ENCODE measurements around the gene CRTC1.
"Not testable (repeated sequence)": the region's sequence is repeated elsewhere in the genome, so short reads cannot be mapped to it uniquely, and the experiment has no call there.

CRTC1 gene

DNA sequence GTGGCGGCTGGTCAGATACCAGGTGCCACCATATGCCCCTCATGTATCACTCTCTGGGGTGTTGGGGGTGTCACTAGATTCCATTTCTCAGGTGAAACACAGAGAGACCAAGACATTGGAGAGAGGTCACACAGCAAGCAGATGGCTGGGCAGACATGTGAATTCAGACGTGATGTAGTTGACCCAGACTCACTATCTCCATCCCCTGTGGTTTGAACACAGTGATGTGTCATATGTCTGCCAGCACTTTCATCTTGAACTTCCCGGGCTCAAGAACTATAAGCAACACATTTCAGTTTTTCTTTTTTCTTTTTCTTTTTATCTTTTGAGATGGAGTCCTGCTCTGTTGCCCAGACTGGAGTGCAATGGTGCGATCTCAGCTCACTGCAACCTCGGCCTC is 132.2 kb downstream of the CRTC1 start:
- no peak for DNase-seq

DNA sequence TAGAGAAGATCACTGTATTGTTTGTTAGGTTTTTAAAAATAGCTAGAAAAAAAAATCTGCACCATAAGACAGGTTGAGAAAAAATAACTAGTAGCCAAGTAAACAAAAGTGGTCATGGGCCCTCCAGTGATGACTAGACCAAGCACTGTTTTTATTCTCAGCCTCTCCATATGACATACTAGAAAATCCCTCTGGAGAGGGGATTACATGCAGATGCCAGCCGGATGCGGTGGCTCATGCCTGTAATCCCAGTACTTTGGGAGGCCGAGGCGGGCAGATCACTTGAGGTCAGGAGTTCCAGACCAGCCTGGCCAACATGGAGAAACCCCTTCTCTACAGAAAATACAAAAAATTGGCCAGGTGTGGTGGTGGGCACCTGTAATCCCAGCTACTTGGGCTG is 133.2 kb downstream of the CRTC1 start:
- not testable (repeated sequence) for DNase-seq

DNA sequence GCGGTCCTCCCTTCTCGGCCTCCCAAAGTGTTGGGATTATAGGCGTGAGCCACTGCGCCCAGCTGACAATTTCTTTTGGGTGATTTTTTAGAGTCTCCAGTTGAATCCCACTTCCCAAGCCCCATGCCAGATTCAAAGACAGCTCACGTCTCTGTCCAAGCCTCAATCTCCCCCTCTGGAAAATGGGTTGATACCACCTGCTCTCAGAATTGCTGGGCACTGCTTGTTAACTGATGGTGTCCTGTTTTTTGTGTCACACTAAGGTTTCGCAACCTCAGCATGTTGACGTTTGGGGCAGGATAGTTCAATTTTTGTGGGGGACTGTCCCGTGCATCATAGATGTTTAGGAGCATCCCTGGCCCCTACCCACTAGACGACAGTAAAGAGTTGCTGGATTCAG is 134.1 kb downstream of the CRTC1 start:
- no peak for DNase-seq

DNA sequence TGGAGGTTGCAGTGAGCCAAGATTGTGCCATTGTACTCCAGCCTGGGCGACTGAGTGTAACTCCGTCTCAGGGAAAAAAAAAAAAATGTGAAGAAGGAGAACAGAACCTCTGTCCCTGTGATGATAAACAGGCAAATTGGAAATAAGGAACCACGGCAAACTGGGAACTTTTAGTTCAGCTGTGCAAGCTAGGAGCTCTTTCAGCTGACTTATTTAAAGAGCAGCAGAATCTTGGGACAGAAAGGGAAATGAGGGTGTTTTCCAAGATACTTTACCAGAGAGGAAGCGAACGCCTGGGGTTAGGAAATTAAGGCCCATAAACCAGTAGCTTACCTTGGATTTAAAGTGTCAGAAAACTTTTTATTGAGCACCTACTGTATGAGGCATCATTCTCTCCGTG is 145.3 kb downstream of the CRTC1 start:
- no peak for DNase-seq

DNA sequence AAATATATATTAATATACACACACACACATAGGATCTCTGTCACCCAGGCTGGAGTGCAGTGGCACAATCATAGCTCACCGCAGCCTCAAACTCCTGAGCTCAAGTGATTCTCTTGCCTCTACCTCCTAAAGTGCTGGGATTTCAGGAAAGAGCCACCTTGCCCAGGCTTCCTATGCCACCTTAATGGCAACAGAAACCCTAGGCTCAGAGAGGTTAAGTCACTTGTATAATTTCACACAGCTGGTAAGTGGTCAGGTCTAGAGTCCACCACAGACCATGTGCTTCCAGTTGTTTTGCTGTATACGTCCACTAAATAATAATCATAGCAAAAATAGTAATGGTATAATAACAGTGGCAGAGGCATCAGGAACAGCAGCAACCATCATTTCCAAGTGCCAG is 147.0 kb downstream of the CRTC1 start:
- DNase-seq: no peak

DNA sequence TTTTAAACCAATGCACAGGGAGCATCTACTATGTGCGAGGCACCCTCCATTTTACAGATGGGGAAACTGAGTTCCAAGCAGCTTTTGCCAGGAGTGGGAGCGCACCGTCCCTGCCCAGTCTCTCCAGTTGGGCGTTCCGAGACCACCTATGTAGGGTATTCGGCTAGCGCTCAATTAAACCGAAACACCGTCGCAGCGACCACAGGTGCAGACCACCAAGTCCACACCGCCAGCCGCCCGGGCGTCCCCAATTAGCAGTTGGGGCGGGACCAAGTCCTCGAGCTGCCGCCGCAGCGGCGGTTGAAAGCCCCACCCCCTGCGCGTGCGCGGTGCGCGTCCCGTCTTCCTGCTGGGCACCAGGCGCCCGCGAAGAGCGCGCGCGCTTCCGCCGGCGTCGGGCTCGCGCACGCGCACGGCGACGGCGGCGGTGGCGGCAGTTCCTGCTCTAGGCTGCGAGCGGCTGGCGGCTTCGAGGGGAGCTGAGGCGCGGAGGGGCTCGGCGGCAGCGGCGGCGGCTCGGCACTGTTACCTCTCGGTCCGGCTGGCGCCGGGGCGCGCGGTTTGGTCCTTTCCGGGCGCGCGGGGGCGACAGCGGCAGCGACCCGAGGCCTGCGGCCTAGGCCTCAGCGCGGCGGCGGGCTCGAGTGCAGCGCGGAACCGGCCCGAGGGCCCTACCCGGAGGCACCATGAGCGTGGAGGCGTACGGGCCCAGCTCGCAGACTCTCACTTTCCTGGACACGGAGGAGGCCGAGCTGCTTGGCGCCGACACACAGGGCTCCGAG is 148.2 kb downstream of the CRTC1 start, which contains the start of gene UPF1:
TSS of gene UPF1 (plus strand) at position 436 of the 782 bp plus-strand sequence. CDS start at position 687, 251 bp downstream.
- DNase-seq: peak; percentile 97
